HG03571 (cell line): ENCODE data around the gene PFDN1.

ENCODE experiments used
- ATAC-seq: cut with Tn5 transposase; IDR thresholded peaks from one replicate; pipeline ENCODE4 v1.9.1; 2021; ENCODE audit not compliant: unreplicated experiment

The PFDN1 gene

GRCh38 chr5:140329739-140330481 is 27.0 kb upstream of the PFDN1 start:
- ATAC-seq: no peak

GRCh38 chr5:140328036-140328764 is 25.3 kb upstream of the PFDN1 start:
- no peak for ATAC-seq

GRCh38 chr5:140327589-140327988 is 24.7 kb upstream of the PFDN1 start:
- ATAC-seq: no peak

GRCh38 chr5:140325486-140325885 is 22.6 kb upstream of the PFDN1 start:
- no peak for ATAC-seq

GRCh38 chr5:140324617-140325241 is 21.8 kb upstream of the PFDN1 start:
- no peak for ATAC-seq

GRCh38 chr5:140324041-140324600 is 21.2 kb upstream of the PFDN1 start:
- ATAC-seq: no peak

GRCh38 chr5:140322751-140323731 is 20.1 kb upstream of the PFDN1 start:
- no peak for ATAC-seq

GRCh38 chr5:140321796-140322195 is 18.9 kb upstream of the PFDN1 start:
- no peak for ATAC-seq

GRCh38 chr5:140319833-140320232 is 16.9 kb upstream of the PFDN1 start:
- no peak for ATAC-seq

GRCh38 chr5:140318792-140319191 is 15.9 kb upstream of the PFDN1 start:
- ATAC-seq: no peak

- ATAC-seq: no peak
Measured at GRCh38 chr5:140317859-140318258, 15.0 kb upstream of the PFDN1 start.

GRCh38 chr5:140312791-140313189 is 9.9 kb upstream of the PFDN1 start:
- ATAC-seq: no peak

GRCh38 chr5:140312067-140312790 is 9.3 kb upstream of the PFDN1 start:
- ATAC-seq: no peak

- no peak for ATAC-seq
Measured at GRCh38 chr5:140311011-140311467, 8.1 kb upstream of the PFDN1 start.

GRCh38 chr5:140310434-140310833 is 7.5 kb upstream of the PFDN1 start:
- ATAC-seq: no peak

GRCh38 chr5:140309706-140310249 is 6.9 kb upstream of the PFDN1 start:
- ATAC-seq: no peak

- ATAC-seq: no peak
Measured at GRCh38 chr5:140305471-140305870, 2.6 kb upstream of the PFDN1 start.

GRCh38 chr5:140303966-140304365 is 1.1 kb upstream of the PFDN1 start:
- ATAC-seq: no peak

- no peak for ATAC-seq
Measured at GRCh38 chr5:140301136-140301535, 1.8 kb downstream of the PFDN1 start.
